RPMI7951 (cell line): ENCODE data around the gene KRT13. TPM values are rescaled to one million over a fixed set of nuclear protein-coding genes. Genes with fewer than 3 reads are reported as not detected.

Experiments
- DNase-seq: peaks from one replicate; pipeline ENCODE4 v3.0.0-alpha.2; 2012; ENCODE audit warnings: low read depth
- total RNA-seq: library from RNA; depleted of rRNA; stranded (reverse); fragments of >200 nt; shearing (Covaris generic); gene quantifications from 2 replicates; pipeline ENCODE4 v1.2.3, GENCODE V29; 2014

KRT13 gene
- total RNA-seq, 1 experiment from 2014 or later: 0.24 TPM

- peak; percentile 85 for DNase-seq
These were observed 8.5 kb downstream of the KRT13 start for GRCh38 chr17:41496803-41497484.

GRCh38 chr17:41494524-41494923 lies 10.9 kb downstream of the KRT13 start:
- DNase-seq: peak; percentile 54

GRCh38 chr17:41492771-41493170 lies 12.6 kb downstream of the KRT13 start:
- DNase-seq: peak; percentile 45

GRCh38 chr17:41492351-41492750 lies 13.1 kb downstream of the KRT13 start:
- DNase-seq: no peak

GRCh38 chr17:41491476-41491875 lies 13.9 kb downstream of the KRT13 start:
- no peak for DNase-seq

- DNase-seq: no peak
These were observed 15.1 kb downstream of the KRT13 start for GRCh38 chr17:41490000-41490990.

- no peak for DNase-seq
These were observed 15.9 kb downstream of the KRT13 start, which contains the start of gene KRT36 for GRCh38 chr17:41489531-41489930. Gene KRT36 (minus strand): TSS chr17:41489910. CDS start chr17:41489864, 46 bp downstream.

- no peak for DNase-seq
These were observed 18.4 kb downstream of the KRT13 start for GRCh38 chr17:41486809-41487530.

- no peak for DNase-seq
These were observed 19.1 kb downstream of the KRT13 start for GRCh38 chr17:41486316-41486715.

GRCh38 chr17:41484920-41485904 lies 20.2 kb downstream of the KRT13 start:
- no peak for DNase-seq

- no peak for DNase-seq
These were observed 21.2 kb downstream of the KRT13 start for GRCh38 chr17:41483991-41484826.

- DNase-seq: no peak
These were observed 21.9 kb downstream of the KRT13 start for GRCh38 chr17:41483531-41483930.

GRCh38 chr17:41481036-41481435 lies 24.4 kb downstream of the KRT13 start, which contains the start of gene KRT35:
Gene KRT35 (minus strand): TSS chr17:41481151. CDS start chr17:41481097, 54 bp downstream.
- no peak for DNase-seq

- DNase-seq: no peak
These were observed 24.8 kb downstream of the KRT13 start for GRCh38 chr17:41480581-41480980.

GRCh38 chr17:41480136-41480535 lies 25.3 kb downstream of the KRT13 start:
- no peak for DNase-seq

GRCh38 chr17:41478237-41478636 lies 27.2 kb downstream of the KRT13 start:
- DNase-seq: no peak

GRCh38 chr17:41476866-41477815 lies 28.3 kb downstream of the KRT13 start:
- no peak for DNase-seq

GRCh38 chr17:41475421-41475820 lies 30.0 kb downstream of the KRT13 start:
- no peak for DNase-seq

GRCh38 chr17:41474863-41475262 lies 30.5 kb downstream of the KRT13 start:
- DNase-seq: peak; percentile 42
